Stimulated activated CD8-positive, alpha-beta memory T cell treated with anti-CD3 and anti-CD28 coated beads, Interleukin-4, amount 100 ng/mL, for 24 hours (primary cell): ENCODE results near the gene SPTSSB.

Experiments
- DNase-seq: peaks from one replicate; pipeline ENCODE4 v3.0.0-alpha.2; 2020; ENCODE audit warnings: low read depth

Gene SPTSSB

DNA sequence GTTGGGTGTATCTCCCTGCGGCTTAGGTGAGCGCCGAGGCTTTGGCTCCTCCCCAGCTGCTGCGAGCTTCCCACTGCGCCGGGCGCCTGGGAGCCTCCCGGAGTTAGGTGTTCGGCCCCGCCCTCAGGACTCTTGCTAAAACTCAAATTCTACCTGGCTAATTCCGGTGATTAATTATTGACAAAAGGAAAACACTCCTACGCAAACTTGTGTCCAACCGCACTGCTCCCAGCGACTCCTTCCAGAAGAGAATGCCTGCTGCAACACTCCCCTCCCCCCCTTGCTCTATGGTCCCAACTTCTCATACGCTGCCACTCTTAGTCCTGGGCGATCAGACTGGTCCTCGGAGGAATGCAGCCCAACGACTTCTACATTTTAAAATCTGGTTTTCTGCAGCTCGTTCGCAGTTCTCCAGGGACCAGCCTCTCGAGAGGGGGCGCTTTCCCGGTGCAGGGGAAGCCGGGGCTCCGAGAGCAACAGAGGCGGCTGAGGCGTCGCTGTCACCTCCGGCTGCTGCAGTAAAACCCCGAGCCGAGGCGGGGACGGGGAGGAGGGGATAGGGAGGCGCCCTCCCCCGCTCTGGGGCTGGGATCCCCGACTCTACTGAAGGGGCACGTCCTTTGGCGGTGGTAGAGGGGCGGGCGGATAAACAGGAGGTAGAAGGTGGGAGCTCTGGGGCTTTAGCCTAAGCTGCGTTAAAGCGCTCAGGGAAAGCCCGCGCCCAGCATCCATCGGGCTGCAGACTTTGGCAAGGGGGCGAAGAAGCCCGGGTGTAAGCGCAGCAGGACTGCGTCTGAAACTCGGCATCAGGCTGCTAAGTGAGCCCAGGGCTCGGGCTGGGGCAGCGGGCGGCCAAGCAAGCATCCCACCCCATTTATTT is at the start of gene SPTSSB:
Gene SPTSSB, minus strand, starts transcription at position 77 of the 880 bp plus-strand sequence. CDS start 25,194 bp downstream, outside the sequence.
- peak; percentile 36 for DNase-seq

GRCh38 chr3:161420746-161421145 is 49.4 kb upstream of the SPTSSB start:
- DNase-seq: no peak

DNA sequence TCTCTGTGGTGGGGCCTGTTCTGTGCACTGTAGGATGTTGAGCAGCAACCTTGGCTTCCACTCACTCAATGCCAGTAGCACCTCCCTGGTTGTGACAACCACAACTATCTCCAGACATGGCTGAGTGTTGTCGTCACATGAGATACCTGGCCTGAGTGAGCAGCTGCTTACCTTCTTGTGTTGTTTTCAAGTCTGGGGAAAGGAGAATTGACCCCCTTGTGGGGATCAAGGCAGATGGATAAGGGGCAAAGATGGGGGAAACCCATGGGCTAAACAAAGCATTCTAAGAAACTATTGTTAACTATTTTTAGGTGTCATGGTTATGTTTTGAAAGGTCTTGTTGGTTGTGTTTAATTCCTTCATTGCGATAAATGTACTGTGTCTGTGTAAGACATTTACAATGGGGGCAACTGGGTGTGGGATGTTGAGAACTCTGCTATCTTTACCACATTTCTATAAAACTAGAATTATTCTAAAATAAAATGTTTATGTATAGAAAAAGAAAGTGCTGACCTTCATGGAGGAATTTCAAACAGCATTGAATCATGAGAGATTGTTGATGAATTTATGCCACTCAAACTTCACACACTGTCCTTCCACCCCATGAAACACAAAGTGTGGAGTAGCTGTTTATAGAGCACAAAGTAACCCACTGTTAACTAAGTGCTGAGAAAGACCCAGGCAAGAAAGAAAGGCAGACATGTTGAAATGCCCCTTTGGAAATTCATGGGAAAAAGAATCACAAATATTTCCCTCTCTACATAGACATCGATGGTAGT is 48.4 kb upstream of the SPTSSB start:
- no peak for DNase-seq

DNA sequence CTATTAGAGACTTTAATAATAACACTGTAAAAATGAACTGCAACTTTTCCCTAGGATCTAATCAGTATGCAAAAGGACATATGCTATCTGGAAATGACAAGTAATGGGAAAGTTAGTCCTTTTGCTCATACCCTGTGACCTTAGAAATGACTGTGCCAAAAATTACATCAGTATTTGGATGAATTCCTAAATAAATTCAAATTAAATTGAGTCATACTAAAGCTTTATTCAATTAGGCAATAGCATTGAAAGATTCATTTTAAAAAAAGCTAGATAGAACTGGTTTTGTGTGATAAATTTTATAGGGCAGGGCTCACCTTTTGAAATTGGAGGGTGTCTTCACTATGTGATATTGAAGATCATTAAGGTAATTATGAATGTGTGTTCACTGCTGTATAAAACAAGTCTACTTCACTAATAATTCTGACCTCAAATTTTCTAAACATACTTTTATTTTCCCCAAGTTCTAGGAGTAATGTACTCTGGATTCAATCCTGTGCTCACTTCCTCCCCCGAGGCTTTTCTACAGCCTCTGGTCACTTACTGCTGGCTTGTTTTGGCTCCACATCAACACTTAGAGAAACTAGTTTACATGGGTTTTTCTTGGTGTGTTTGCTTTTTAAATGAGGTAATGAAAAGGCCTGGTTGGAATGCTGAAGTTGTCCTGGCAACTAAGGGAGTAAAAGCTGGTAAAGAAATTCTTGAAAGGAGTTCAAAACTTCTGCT is 44.4 kb upstream of the SPTSSB start:
- no peak for DNase-seq

- DNase-seq: no peak
Observed at GRCh38 chr3:161414907-161415306, 43.6 kb upstream of the SPTSSB start.

- DNase-seq: no peak
Observed at GRCh38 chr3:161413855-161414210, 42.5 kb upstream of the SPTSSB start.

DNA sequence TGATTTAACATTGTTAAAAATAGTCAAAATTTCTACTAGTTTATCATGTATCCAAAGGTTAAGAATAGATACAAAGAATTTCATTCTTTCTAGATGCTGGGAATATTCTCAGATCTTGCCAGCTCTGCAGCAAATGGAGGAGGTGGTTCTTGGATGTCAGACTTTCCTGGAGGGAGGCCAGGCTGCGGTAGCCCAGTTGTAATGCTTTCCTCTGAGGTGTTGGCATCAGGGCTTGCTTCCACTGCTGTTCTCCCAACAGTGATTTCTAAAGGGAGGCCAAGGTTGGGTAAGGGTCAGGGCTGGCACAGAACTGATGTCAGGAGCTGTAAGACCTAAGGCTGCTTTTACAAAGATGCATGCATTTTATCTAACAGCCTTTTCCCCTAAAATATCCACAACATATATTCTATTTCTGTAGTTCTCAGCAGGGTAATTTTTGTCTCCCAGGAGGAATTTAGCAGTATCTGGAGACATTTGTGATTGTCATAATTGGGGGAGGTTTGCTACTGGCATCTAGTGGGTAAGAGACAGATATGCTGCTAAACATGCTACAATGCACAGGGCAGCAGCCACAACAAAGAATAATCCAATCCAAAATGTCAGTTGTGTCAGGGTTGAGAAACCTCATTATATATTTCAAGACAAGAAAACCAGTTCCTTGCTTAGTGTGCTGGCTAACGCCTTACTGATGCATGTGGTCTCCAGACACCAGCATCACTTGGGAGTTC is 42.0 kb upstream of the SPTSSB start:
- no peak for DNase-seq

GRCh38 chr3:161412123-161412522 is 40.8 kb upstream of the SPTSSB start:
- DNase-seq: no peak

- DNase-seq: no peak
Observed at GRCh38 chr3:161409858-161410257, 38.5 kb upstream of the SPTSSB start.

- DNase-seq: no peak
Observed at GRCh38 chr3:161409069-161409468, 37.8 kb upstream of the SPTSSB start.

- no peak for DNase-seq
Observed at GRCh38 chr3:161406594-161407555, 35.6 kb upstream of the SPTSSB start.

- DNase-seq: no peak
Observed at GRCh38 chr3:161405836-161406235, 34.5 kb upstream of the SPTSSB start.

DNA sequence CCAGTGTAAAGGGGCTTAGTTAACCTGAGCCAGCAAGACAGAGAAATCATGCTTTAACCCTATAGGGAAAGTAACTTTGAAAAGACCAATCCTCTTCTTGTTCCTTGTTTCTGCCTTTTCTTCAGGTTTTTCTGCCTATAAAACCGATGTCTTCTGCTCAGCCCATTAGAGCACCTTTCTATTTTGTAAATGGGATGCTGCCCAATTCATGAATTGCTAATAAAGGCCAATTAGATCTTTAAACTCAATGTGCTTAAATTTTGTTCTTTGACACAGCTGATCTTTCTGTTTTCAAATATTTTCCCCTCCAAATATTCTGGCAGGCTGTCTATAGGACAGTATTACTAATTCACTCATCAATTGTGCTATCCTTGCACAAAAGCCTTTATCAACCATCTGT is 33.8 kb upstream of the SPTSSB start:
- DNase-seq: no peak

DNA sequence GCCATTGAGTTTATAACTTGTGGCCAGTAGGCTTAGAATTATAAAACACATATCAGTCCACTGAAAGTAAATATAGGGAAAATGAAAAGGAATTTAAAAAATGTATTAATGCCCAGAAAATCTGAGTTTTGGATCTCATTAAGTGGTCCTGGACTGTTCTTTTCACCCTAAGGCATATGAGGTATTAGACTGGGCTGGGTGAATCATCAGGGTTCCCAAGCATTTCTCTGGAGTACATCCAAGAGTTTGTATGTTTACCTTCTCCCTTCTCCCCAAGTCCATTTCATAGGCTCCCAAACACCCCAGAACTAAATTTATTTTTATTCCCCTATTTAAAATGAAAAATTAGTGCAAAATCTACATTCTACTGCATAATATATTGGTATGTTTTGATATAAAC is 31.9 kb upstream of the SPTSSB start:
- DNase-seq: no peak

- no peak for DNase-seq
Observed at GRCh38 chr3:161401389-161401788, 30.1 kb upstream of the SPTSSB start.

DNA sequence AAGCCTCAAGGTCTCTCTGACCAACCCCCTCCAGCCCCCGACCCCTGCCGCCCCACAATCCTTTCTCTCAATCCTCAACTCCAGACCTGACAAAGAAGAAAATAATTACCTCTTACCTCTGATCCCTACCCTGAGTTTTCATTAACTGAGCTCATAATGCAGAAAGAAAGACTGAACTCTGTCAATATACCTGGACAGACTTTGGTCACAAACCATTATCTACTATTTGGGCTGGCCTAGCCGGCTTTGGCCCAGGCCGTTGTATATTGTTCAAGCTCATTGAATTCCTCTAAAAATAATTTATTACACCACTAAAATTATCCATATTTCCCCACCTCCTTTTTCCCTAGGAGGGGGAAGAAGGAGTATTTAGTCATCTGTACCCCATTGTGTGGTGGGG is 29.3 kb upstream of the SPTSSB start:
- DNase-seq: no peak

DNA sequence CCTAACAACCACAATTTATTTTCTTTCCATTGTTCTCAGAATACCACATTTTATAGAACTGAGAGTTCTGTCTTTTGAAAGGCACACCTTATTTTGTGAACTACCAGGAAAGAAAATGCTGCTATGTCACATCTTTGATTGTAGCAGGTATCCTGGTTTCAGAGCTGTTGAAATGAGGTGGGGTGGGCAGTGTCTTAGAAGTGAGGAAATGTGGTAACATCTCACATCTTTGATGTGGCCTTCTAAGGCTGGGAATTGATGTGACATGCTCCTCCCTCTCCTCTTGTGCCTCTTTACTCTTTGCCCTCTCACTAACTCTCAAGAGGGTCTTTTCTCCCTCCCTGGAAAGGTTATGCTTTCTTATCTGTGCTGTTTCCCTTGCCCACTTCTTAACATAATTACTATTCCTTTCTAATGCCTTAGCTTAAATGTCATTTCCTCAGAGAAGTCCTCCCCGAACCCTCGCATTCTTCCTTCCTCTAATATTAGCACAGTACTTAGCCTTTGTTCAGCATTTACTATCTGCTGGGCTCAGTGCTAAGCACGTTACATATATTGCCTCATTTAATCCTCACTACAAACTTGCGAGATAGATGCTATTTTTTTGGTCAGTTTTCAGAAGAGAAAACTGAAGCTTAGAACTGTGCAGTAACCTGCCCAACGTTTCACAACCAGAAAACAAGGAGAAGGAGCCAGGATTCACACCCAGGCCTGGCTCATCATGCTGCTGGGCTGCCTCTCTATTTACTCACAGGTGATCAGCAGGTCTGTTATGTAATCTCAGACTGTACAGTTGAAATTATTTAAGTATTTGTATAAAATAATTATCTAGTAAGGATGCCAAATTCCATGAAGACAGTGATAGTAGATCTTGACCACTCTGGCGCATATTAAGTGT is 24.0 kb upstream of the SPTSSB start:
- no peak for DNase-seq

DNA sequence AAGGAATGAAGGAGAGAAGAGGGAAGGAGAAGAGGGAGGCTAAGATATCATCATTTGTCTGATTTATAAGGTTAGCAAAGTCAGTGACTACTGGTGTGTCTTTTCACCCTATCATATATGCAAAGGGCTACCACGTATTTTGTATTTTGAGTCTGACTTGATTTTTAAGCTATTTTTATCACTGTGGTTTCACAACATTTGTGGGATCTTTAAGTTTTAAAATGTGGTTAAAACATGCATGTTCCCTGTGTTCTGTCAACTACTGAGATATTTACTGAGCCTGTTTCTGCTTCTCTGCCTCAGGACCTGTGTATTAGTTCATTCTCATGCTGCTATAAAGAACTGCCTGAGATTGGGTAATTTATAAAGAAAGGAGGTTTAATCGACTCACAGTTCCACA is 22.5 kb upstream of the SPTSSB start:
- DNase-seq: no peak

GRCh38 chr3:161393310-161393709 is 22.0 kb upstream of the SPTSSB start:
- DNase-seq: no peak

DNA sequence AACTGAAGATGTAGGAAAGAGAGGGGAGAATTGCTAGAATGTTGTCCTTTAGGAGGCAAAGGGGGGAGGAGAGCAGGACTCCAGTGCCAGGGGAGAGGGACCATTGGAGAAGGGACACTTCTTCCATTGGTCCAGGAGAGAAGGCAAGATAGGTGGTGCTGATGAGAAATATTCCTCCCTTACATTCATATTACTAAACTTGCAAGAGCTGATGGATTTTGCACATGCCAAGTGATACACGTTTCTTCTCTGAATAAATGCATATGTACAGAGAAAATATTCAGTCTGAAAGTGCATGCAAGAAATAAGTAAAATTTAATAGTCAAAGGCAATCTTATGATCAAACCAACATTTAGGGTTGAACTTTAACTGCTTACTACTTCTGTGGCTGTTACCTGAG is 21.5 kb upstream of the SPTSSB start:
- no peak for DNase-seq
